Sigmoid colon (tissue), 7 donors: Measurements from ENCODE around the gene SBNO2. TPM values are rescaled to one million over a fixed set of nuclear protein-coding genes. Genes with fewer than 3 reads are reported as not detected.

Experiments used
- DNase-seq: peaks from one replicate; pipeline ENCODE4 v3.0.0-alpha.2; 2019
- H3K27ac ChIP-seq, 4 donors: fragments of 200-600 bp; sonication (generic); one replicate each; pipeline ENCODE4 v1.5.1; 2016 to 2019; ENCODE audit warnings: mild to moderate bottlenecking in 1 of 4
- H3K27me3 ChIP-seq, 3 donors: fragments of 200-600 bp; sonication (generic); one replicate each; pipeline ENCODE4 v1.5.1; 2019; ENCODE audit warnings: mild to moderate bottlenecking in 1 of 3
- H3K36me3 ChIP-seq, 4 donors: fragments of 200-600 bp; sonication (generic); one replicate each; pipeline ENCODE4 v1.5.1; 2016 to 2019
- H3K4me1 ChIP-seq, 4 donors: fragments of 200-600 bp; sonication (generic); one replicate each; pipeline ENCODE4 v1.5.1; 2017 to 2019
- H3K4me3 ChIP-seq, 4 donors: fragments of 200-600 bp; sonication (generic); one replicate each; pipeline ENCODE4 v1.5.1; 2017 to 2019; ENCODE audit warnings: mild to moderate bottlenecking in 2 of 4, moderate library complexity in 1 of 4
- H3K9me3 ChIP-seq, 4 donors: fragments of 200-600 bp in 3 of 4; sonication (generic) in 3 of 4; one replicate each; pipeline versions ENCODE4 v1.5.1 to v1.6.1; 2013 to 2019
- CTCF ChIP-seq, 4 experiments: fragments of 450-650 bp in 3 of 4; fragments of 200-600 bp in 1 of 4; IDR thresholded peaks; one replicate each; pipeline ENCODE4 v1.5.1; 2016 to 2019; ENCODE audit warnings: antibody characterized with exemption in 4 of 4, mild to moderate bottlenecking in 3 of 4, moderate library complexity in 2 of 4
- EP300 ChIP-seq, 4 donors: sonication (generic); formaldehyde crosslinking; IDR thresholded peaks; one replicate each; pipeline ENCODE4 v1.6.1; 2017; ENCODE audit warnings: antibody characterized with exemption in 4 of 4
- POLR2A ChIP-seq, 2 donors: fragments of 450-650 bp; IDR thresholded peaks; one replicate each; pipeline ENCODE4 v1.6.1; 2016; ENCODE audit warnings: antibody characterized with exemption in 2 of 2, mild to moderate bottlenecking in 2 of 2, moderate library complexity in 2 of 2
- POLR2AphosphoS5 ChIP-seq, 4 donors: sonication (generic); formaldehyde crosslinking; IDR thresholded peaks; one replicate each; pipeline ENCODE4 v1.6.1; 2017; ENCODE audit warnings: antibody characterized with exemption in 4 of 4
- WGBS, 2 donors: extraction: QIAGEN DNeasy Blood & Tissue Kit; methylation state at CpG; one replicate each; pipeline ENCODE4 v1.1.7; 2013; 5-methylcytosine and 5-hydroxymethylcytosine counted together
- intact Hi-C: fragments of 100-400 bp; cut with DNase I; formaldehyde crosslinking; loops from one replicate; pipeline ENCODE4 v1.15.1; 2023
- polyA plus RNA-seq, 3 donors: library from polyadenylated mRNA; stranded (reverse); fragments of 200-250 nt; gene quantifications; one replicate each; pipeline ENCODE4 v1.2.3, GENCODE V29; 2013
- total RNA-seq, 4 donors: library from RNA; depleted of rRNA; stranded (reverse); fragments of >200 nt; gene quantifications; one replicate each; pipeline ENCODE4 v1.1.0, GENCODE V29; 2016
- donor health status: healthy with polysubstance abuse.
- donor health status: Bipolar disorder and iron deficiency.
- donor health status: healthy.

The SBNO2 gene
- total and polyA plus RNA-seq, 7 donors = 6.8 to 91.9 (median 14.8) TPM

GRCh38 chr19:1062387-1063029 lies 111.6 kb downstream of the SBNO2 start:
- Histone ChIP-seq H3K27ac (no peak overlapping the region), H3K4me1 (peaks cover 0 to 34% (median 25%) of the 10 kb centered on the region in 4 donors), H3K4me3 (no peak overlapping the region), H3K9me3 (peaks cover 3 to 22% (median 11%) of the 10 kb centered on the region in 4 donors), H3K27me3 (peaks cover 23 to 41% (median 24%) of the 10 kb centered on the region in 3 donors), H3K36me3 (no peaks in the 10 kb centered on the region)
- TF ChIP-seq EP300 (IDR thresholded peaks at IDR 0.05) = no peak
- no peak for DNase-seq
- intact Hi-C loops = no loop called here
- WGBS, 2 donors = 83 to 91% methylated on average over 17 of the region's 17 CpGs

- H3K4me3 ChIP-seq = no peak overlapping the region
- 92 to 96% methylated on average over 20 of the region's 20 CpGs for WGBS, 2 donors
- no peak for TF ChIP-seq CTCF (IDR thresholded peaks at IDR 0.05)
- TF ChIP-seq EP300 (IDR thresholded peaks at IDR 0.05) = no peak
- no peak for TF ChIP-seq POLR2AphosphoS5 (IDR thresholded peaks at IDR 0.05)
- TF ChIP-seq POLR2A (IDR thresholded peaks at IDR 0.05) = no peak
- intact Hi-C loops = no loop called here
- DNase-seq = no peak
- H3K27me3 ChIP-seq = peaks cover 18 to 36% (median 19%) of the 10 kb centered on the region in 3 donors
- no peaks in the 10 kb centered on the region for H3K36me3 ChIP-seq
- peaks cover 0 to 29% (median 20%) of the 10 kb centered on the region in 4 donors for H3K4me1 ChIP-seq
- no peak overlapping the region for H3K27ac ChIP-seq
- H3K9me3 ChIP-seq = peaks cover 3 to 27% (median 16%) of the 10 kb centered on the region in 4 donors
Measured at GRCh38 chr19:1061987-1062386, 112.1 kb downstream of the SBNO2 start.

GRCh38 chr19:1060689-1061088 lies 113.4 kb downstream of the SBNO2 start:
- WGBS, 2 donors = 74 to 85% methylated on average over 5 of the region's 5 CpGs
- Histone ChIP-seq H3K27ac (no peak overlapping the region), H3K4me1 (peaks cover 0 to 16% (median 12%) of the 10 kb centered on the region in 4 donors), H3K36me3 (no peaks in the 10 kb centered on the region), H3K4me3 (no peak overlapping the region), H3K27me3 (peaks cover 6 to 23% (median 8%) of the 10 kb centered on the region in 3 donors), H3K9me3 (peaks cover 3 to 39% (median 19%) of the 10 kb centered on the region in 4 donors)
- no peak for DNase-seq
- intact Hi-C loops = no loop called here
- TF ChIP-seq EP300 (IDR thresholded peaks at IDR 0.05) (no peak), CTCF (IDR thresholded peaks at IDR 0.05) (no peak), POLR2A (IDR thresholded peaks at IDR 0.05) (no peak), POLR2AphosphoS5 (IDR thresholded peaks at IDR 0.05) (no peak)

- H3K27me3 ChIP-seq = no peaks in the 10 kb centered on the region
- WGBS, 2 donors = 88 to 94% methylated on average over 5 of the region's 5 CpGs
- peaks cover 3 to 39% (median 19%) of the 10 kb centered on the region in 4 donors for H3K9me3 ChIP-seq
- H3K27ac ChIP-seq = no peak overlapping the region
- intact Hi-C loops = no loop called here
- no peak for DNase-seq
- TF ChIP-seq EP300 (IDR thresholded peaks at IDR 0.05) (no peak), POLR2AphosphoS5 (IDR thresholded peaks at IDR 0.05) (no peak), POLR2A (IDR thresholded peaks at IDR 0.05) (no peak), CTCF (IDR thresholded peaks at IDR 0.05) (no peak)
- H3K4me1 ChIP-seq = no peaks in the 10 kb centered on the region
- no peaks in the 10 kb centered on the region for H3K36me3 ChIP-seq
- no peak overlapping the region for H3K4me3 ChIP-seq
Measured at GRCh38 chr19:1058112-1058511, 116.0 kb downstream of the SBNO2 start.

Other genes with a start within 250 kb of the SBNO2 start
- gene ARID3A, start 248.2 kb downstream of the SBNO2 start, total RNA-seq = 10 to 100 TPM in 1 of 4 donors, 1 to 10 TPM in 3; 3.1 to 11.6 (median 4.3) TPM
- gene ARID3A, start 248.2 kb downstream of the SBNO2 start, polyA plus RNA-seq = 1 to 10 TPM; 1.4 to 6.0 (median 1.8) TPM
- gene WDR18, start 189.9 kb downstream of the SBNO2 start, total RNA-seq = 10 to 100 TPM; 14.3 to 33.1 (median 30.4) TPM
- 10 to 100 TPM; 22.4 to 65.8 (median 43.8) TPM for gene WDR18, start 189.9 kb downstream of the SBNO2 start, polyA plus RNA-seq
- gene GRIN3B, start 173.8 kb downstream of the SBNO2 start, total RNA-seq = under 1 TPM in 1 of 4 donors, not detected in 3; 0.14 TPM
- gene GRIN3B, start 173.8 kb downstream of the SBNO2 start, polyA plus RNA-seq = under 1 TPM in 1 of 3 donors, not detected in 2; 0.04 TPM
- 100 to 1,000 TPM in 2 of 4 donors, 10 to 100 TPM in 2; 85.6 to 174 (median 126) TPM for gene TMEM259, start 153.1 kb downstream of the SBNO2 start, total RNA-seq
- gene TMEM259, start 153.1 kb downstream of the SBNO2 start, polyA plus RNA-seq = 100 to 1,000 TPM in 1 of 3 donors, 10 to 100 TPM in 2; 19.2 to 232 (median 25.9) TPM
- gene RNU6-2, start 152.7 kb downstream of the SBNO2 start, total RNA-seq = not detected
- not detected for gene RNU6-2, start 152.7 kb downstream of the SBNO2 start, polyA plus RNA-seq
- gene CNN2, start 147.7 kb downstream of the SBNO2 start, total RNA-seq = 10 to 100 TPM; 25.5 to 59.0 (median 36.3) TPM
- gene CNN2, start 147.7 kb downstream of the SBNO2 start, polyA plus RNA-seq = 100 to 1,000 TPM in 1 of 3 donors, 10 to 100 TPM in 2; 48.0 to 115 (median 53.9) TPM
- gene ABCA7, start 134.2 kb downstream of the SBNO2 start, total RNA-seq = 10 to 100 TPM in 2 of 4 donors, 1 to 10 TPM in 2; 3.8 to 20.5 (median 10.9) TPM
- 10 to 100 TPM in 1 of 3 donors, 1 to 10 TPM in 2; 1.8 to 25.1 (median 9.9) TPM for gene ABCA7, start 134.2 kb downstream of the SBNO2 start, polyA plus RNA-seq
- 10 to 100 TPM; 12.8 to 21.6 (median 18.2) TPM for gene ARHGAP45, start 107.1 kb downstream of the SBNO2 start, total RNA-seq
- 100 to 1,000 TPM in 1 of 3 donors, 10 to 100 TPM in 2; 38.6 to 103 (median 39.0) TPM for gene ARHGAP45, start 107.1 kb downstream of the SBNO2 start, polyA plus RNA-seq
- 100 to 1,000 TPM in 2 of 4 donors, 10 to 100 TPM in 2; 82.0 to 203 (median 104) TPM for gene POLR2E, start 78.9 kb downstream of the SBNO2 start, total RNA-seq
- gene POLR2E, start 78.9 kb downstream of the SBNO2 start, polyA plus RNA-seq = 100 to 1,000 TPM; 124 to 175 (median 133) TPM
- 100 to 1,000 TPM; 269 to 433 (median 371) TPM for gene GPX4, start 70.3 kb downstream of the SBNO2 start, total RNA-seq
- gene GPX4, start 70.3 kb downstream of the SBNO2 start, polyA plus RNA-seq = 100 to 1,000 TPM; 311 to 662 (median 643) TPM
- 10 to 100 TPM; 36.4 to 51.0 (median 42.7) TPM for gene STK11, start 31.5 kb upstream of the SBNO2 start, total RNA-seq
- gene STK11, start 31.5 kb upstream of the SBNO2 start, polyA plus RNA-seq = 10 to 100 TPM; 31.2 to 86.5 (median 41.8) TPM
- under 1 TPM in 3 of 4 donors, not detected in 1; 0.36 to 0.82 (median 0.81) TPM for gene CBARP, start 63.7 kb upstream of the SBNO2 start, total RNA-seq
- gene CBARP, start 63.7 kb upstream of the SBNO2 start, polyA plus RNA-seq = under 1 TPM in 1 of 3 donors, not detected in 2; 0.36 TPM
- 100 to 1,000 TPM in 3 of 4 donors, 10 to 100 TPM in 1; 74.7 to 112 (median 104) TPM for gene ATP5F1D, start 67.5 kb upstream of the SBNO2 start, total RNA-seq
- gene ATP5F1D, start 67.5 kb upstream of the SBNO2 start, polyA plus RNA-seq = 100 to 1,000 TPM; 294 to 390 (median 352) TPM
- 10 to 100 TPM; 14.6 to 70.3 (median 15.4) TPM for gene MIDN, start 74.3 kb upstream of the SBNO2 start, total RNA-seq
- gene MIDN, start 74.3 kb upstream of the SBNO2 start, polyA plus RNA-seq = 10 to 100 TPM; 42.1 to 87.0 (median 57.7) TPM
- gene CIRBP, start 95.1 kb upstream of the SBNO2 start, total RNA-seq = 1,000 to 10,000 TPM in 1 of 4 donors, 100 to 1,000 TPM in 3; 602 to 1,004 (median 791) TPM
- gene CIRBP, start 95.1 kb upstream of the SBNO2 start, polyA plus RNA-seq = 100 to 1,000 TPM; 129 to 455 (median 265) TPM
- gene FAM174C, start 101.3 kb upstream of the SBNO2 start, total RNA-seq = 10 to 100 TPM; 24.7 to 49.3 (median 29.8) TPM
- 10 to 100 TPM; 37.0 to 87.8 (median 60.1) TPM for gene FAM174C, start 101.3 kb upstream of the SBNO2 start, polyA plus RNA-seq
- gene EFNA2, start 111.6 kb upstream of the SBNO2 start, total RNA-seq = not detected
- 10 to 100 TPM; 23.4 to 40.6 (median 25.2) TPM for gene EFNA2, start 111.6 kb upstream of the SBNO2 start, polyA plus RNA-seq
- gene NDUFS7, start 209.6 kb upstream of the SBNO2 start, total RNA-seq = 100 to 1,000 TPM in 3 of 4 donors, 10 to 100 TPM in 1; 99.4 to 156 (median 128) TPM
- gene NDUFS7, start 209.6 kb upstream of the SBNO2 start, polyA plus RNA-seq = 100 to 1,000 TPM; 182 to 262 (median 192) TPM
- 10 to 100 TPM in 3 of 4 donors, 1 to 10 TPM in 1; 7.8 to 16.6 (median 11.5) TPM for gene GAMT, start 227.3 kb upstream of the SBNO2 start, total RNA-seq
- 1 to 10 TPM; 1.8 to 6.0 (median 5.7) TPM for gene GAMT, start 227.3 kb upstream of the SBNO2 start, polyA plus RNA-seq
- gene DAZAP1, start 233.3 kb upstream of the SBNO2 start, total RNA-seq = 10 to 100 TPM; 28.2 to 54.4 (median 42.2) TPM
- 100 to 1,000 TPM in 1 of 3 donors, 10 to 100 TPM in 2; 51.1 to 132 (median 51.6) TPM for gene DAZAP1, start 233.3 kb upstream of the SBNO2 start, polyA plus RNA-seq